ENCODE data around the gene C16orf87.

- TF ChIP-seq POLR2A (IDR thresholded peaks at IDR 0.05): no peak
- no peak for TF ChIP-seq CTCF (IDR thresholded peaks at IDR 0.05)
Measured at GRCh38 chr16:46762583-46762982, 68.4 kb downstream of the C16orf87 start.

All from body of pancreas (tissue), 4 donors.